ENCODE measurements around the gene PSG3.
A peak's percentile ranks its signal among the peaks of the same experiment; 100 is the strongest.
"Not testable (repeated sequence)": the region's sequence is repeated elsewhere in the genome, so short reads cannot be mapped to it uniquely, and the experiment has no call there.

PSG3 gene

GRCh38 chr19:42741726-42742607, 1.7 kb upstream of the PSG3 start:
- peak in 1 of 2 experiments; percentile 43 for DNase-seq (ENCODE audit: low spot score in 2 of 2)
- H3K27me3 ChIP-seq (ENCODE audit: low read depth); H3K9me3 ChIP-seq; H3K36me3 ChIP-seq (replicated peaks); in situ Hi-C loops (cut with MboI; ENCODE audit: low sequenced_read_pairs); H3K4me1 ChIP-seq; H3K4me3 ChIP-seq: not testable (repeated sequence)

GRCh38 chr19:42737581-42738011, 2.7 kb downstream of the PSG3 start:
- in situ Hi-C loops (cut with MboI; ENCODE audit: low sequenced_read_pairs) = not testable (repeated sequence)

GRCh38 chr19:42728341-42728740, 11.9 kb downstream of the PSG3 start:
- DNase-seq (ENCODE audit: low spot score in 2 of 2); H3K9me3 ChIP-seq; H3K4me1 ChIP-seq; in situ Hi-C loops (cut with MboI; ENCODE audit: low sequenced_read_pairs); H3K4me3 ChIP-seq; H3K36me3 ChIP-seq (replicated peaks); H3K27me3 ChIP-seq (ENCODE audit: low read depth): not testable (repeated sequence)

More at GRCh38 chr19:42737581-42738011, 2.7 kb downstream of the PSG3 start:
- H3K27me3 ChIP-seq (ENCODE audit: low read depth); H3K4me1 ChIP-seq; H3K36me3 ChIP-seq (replicated peaks); H3K4me3 ChIP-seq; DNase-seq (ENCODE audit: low spot score in 2 of 2); H3K9me3 ChIP-seq: not testable (repeated sequence)

GRCh38 chr19:42714000-42714399, 26.3 kb downstream of the PSG3 start:
- H3K36me3 ChIP-seq (replicated peaks); H3K4me1 ChIP-seq; H3K4me3 ChIP-seq; DNase-seq (ENCODE audit: low spot score in 2 of 2); H3K27me3 ChIP-seq (ENCODE audit: low read depth); H3K9me3 ChIP-seq; in situ Hi-C loops (cut with MboI; ENCODE audit: low sequenced_read_pairs): not testable (repeated sequence)

- H3K4me3 ChIP-seq; DNase-seq (ENCODE audit: low spot score in 2 of 2); in situ Hi-C loops (cut with MboI; ENCODE audit: low sequenced_read_pairs); H3K9me3 ChIP-seq; H3K36me3 ChIP-seq (replicated peaks); H3K4me1 ChIP-seq; H3K27me3 ChIP-seq (ENCODE audit: low read depth): not testable (repeated sequence)
Measured at GRCh38 chr19:42712753-42713152, 27.5 kb downstream of the PSG3 start.

- H3K27me3 ChIP-seq (ENCODE audit: low read depth); in situ Hi-C loops (cut with MboI; ENCODE audit: low sequenced_read_pairs); H3K4me1 ChIP-seq; H3K4me3 ChIP-seq; DNase-seq (ENCODE audit: low spot score in 2 of 2); H3K9me3 ChIP-seq; H3K36me3 ChIP-seq (replicated peaks): not testable (repeated sequence)
Measured at GRCh38 chr19:42710986-42711385, 29.3 kb downstream of the PSG3 start.

GRCh38 chr19:42697884-42698283, 42.4 kb downstream of the PSG3 start:
- in situ Hi-C loops (cut with MboI; ENCODE audit: low sequenced_read_pairs) = no loop called here
- H3K4me3 ChIP-seq = no peak overlapping the region
- no peak for DNase-seq (ENCODE audit: low spot score in 2 of 2)
- no peaks in the 10 kb centered on the region for H3K36me3 ChIP-seq (replicated peaks)
- no peaks in the 10 kb centered on the region for H3K9me3 ChIP-seq
- no peaks in the 10 kb centered on the region for H3K27me3 ChIP-seq (ENCODE audit: low read depth)
- H3K4me1 ChIP-seq = no peaks in the 10 kb centered on the region

- in situ Hi-C loops (cut with MboI; ENCODE audit: low sequenced_read_pairs) = no loop called here
- H3K36me3 ChIP-seq (replicated peaks) = no peaks in the 10 kb centered on the region
- no peak overlapping the region for H3K4me3 ChIP-seq
- H3K4me1 ChIP-seq = no peaks in the 10 kb centered on the region
- H3K9me3 ChIP-seq = no peaks in the 10 kb centered on the region
- DNase-seq (ENCODE audit: low spot score in 2 of 2) = no peak
- no peaks in the 10 kb centered on the region for H3K27me3 ChIP-seq (ENCODE audit: low read depth)
Measured at GRCh38 chr19:42695811-42696503, 44.3 kb downstream of the PSG3 start.

GRCh38 chr19:42693760-42694350, 46.4 kb downstream of the PSG3 start:
- peak; percentile 41 to 62 for DNase-seq (ENCODE audit: low spot score in 2 of 2)
- peaks cover 4% of the 10 kb centered on the region; the same call in 1 of the 2 replicates for H3K27me3 ChIP-seq (ENCODE audit: low read depth)
- no peaks in the 10 kb centered on the region for H3K4me1 ChIP-seq
- no peaks in the 10 kb centered on the region for H3K9me3 ChIP-seq
- H3K36me3 ChIP-seq (replicated peaks) = no peaks in the 10 kb centered on the region
- H3K4me3 ChIP-seq = no peak overlapping the region
- in situ Hi-C loops (cut with MboI; ENCODE audit: low sequenced_read_pairs) = no loop called here

- H3K4me1 ChIP-seq = no peaks in the 10 kb centered on the region
- peak in 1 of 2 experiments; percentile 55 for DNase-seq (ENCODE audit: low spot score in 2 of 2)
- no peaks in the 10 kb centered on the region for H3K36me3 ChIP-seq (replicated peaks)
- no peak overlapping the region for H3K4me3 ChIP-seq
- peaks cover 7% of the 10 kb centered on the region; the same call in 1 of the 2 replicates for H3K9me3 ChIP-seq
- H3K27me3 ChIP-seq (ENCODE audit: low read depth) = no peaks in the 10 kb centered on the region
- in situ Hi-C loops (cut with MboI; ENCODE audit: low sequenced_read_pairs) = no loop called here
Measured at GRCh38 chr19:42683917-42684513, 56.3 kb downstream of the PSG3 start.

GRCh38 chr19:42676326-42676725, 64.0 kb downstream of the PSG3 start:
- DNase-seq (ENCODE audit: low spot score in 2 of 2); in situ Hi-C loops (cut with MboI; ENCODE audit: low sequenced_read_pairs); H3K9me3 ChIP-seq; H3K36me3 ChIP-seq (replicated peaks); H3K27me3 ChIP-seq (ENCODE audit: low read depth); H3K4me3 ChIP-seq; H3K4me1 ChIP-seq: not testable (repeated sequence)

- H3K36me3 ChIP-seq (replicated peaks); DNase-seq (ENCODE audit: low spot score in 2 of 2): not testable (repeated sequence)
Measured at GRCh38 chr19:42674549-42674948, 65.7 kb downstream of the PSG3 start.

More at GRCh38 chr19:42674549-42674948, 65.7 kb downstream of the PSG3 start:
- H3K9me3 ChIP-seq; H3K4me3 ChIP-seq; H3K4me1 ChIP-seq; H3K27me3 ChIP-seq (ENCODE audit: low read depth); in situ Hi-C loops (cut with MboI; ENCODE audit: low sequenced_read_pairs): not testable (repeated sequence)
